GM23338 (cell line): ENCODE data around the gene SHISA9. TPM values are rescaled to one million over a fixed set of nuclear protein-coding genes. Genes with fewer than 3 reads are reported as not detected.

Source experiments
- ATAC-seq: fragments of 200-7000 bp; cut with Tn5 transposase; 3 replicates; pipeline ENCODE4 v1.9.1; 2020
- DNase-seq: peaks from one replicate; pipeline ENCODE4 v3.0.0-alpha.2; 2015; ENCODE audit warnings: low spot score
- H2AFZ ChIP-seq: fragments of 200-600 bp; sonication (generic); 2 replicates; pipeline ENCODE4 v1.8.0; 2016; ENCODE audit warnings: antibody characterized with exemption, mild to moderate bottlenecking, moderate library complexity
- H3F3A ChIP-seq: fragments of 200-600 bp; sonication (generic); replicated peaks from 2 replicates; pipeline ENCODE4 v1.8.0; 2017; ENCODE audit warnings: antibody characterized with exemption, mixed run types, low read depth
- H3K27ac ChIP-seq: fragments of 200-600 bp; sonication (generic); 2 replicates; pipeline ENCODE4 v1.6.1; 2016; ENCODE audit warnings: low read depth
- H3K27me3 ChIP-seq: fragments of 200-600 bp; sonication (generic); 2 replicates; pipeline ENCODE4 v1.8.0; 2016; ENCODE audit warnings: mild to moderate bottlenecking, mixed run types, moderate library complexity; ENCODE audit not compliant: insufficient read depth
- H3K36me3 ChIP-seq: fragments of 200-600 bp; sonication (generic); 2 replicates; pipeline ENCODE4 v1.8.0; 2016; ENCODE audit warnings: mild to moderate bottlenecking; ENCODE audit not compliant: insufficient read depth
- H3K4me1 ChIP-seq: fragments of 200-600 bp; sonication (generic); 2 replicates; pipeline ENCODE4 v1.8.0; 2016; ENCODE audit warnings: mild to moderate bottlenecking, moderate library complexity; ENCODE audit not compliant: insufficient read depth
- H3K4me2 ChIP-seq: fragments of 200-600 bp; sonication (generic); 2 replicates; pipeline ENCODE4 v1.7.1; 2017; ENCODE audit warnings: mixed run types
- H3K4me3 ChIP-seq: fragments of 200-600 bp; sonication (generic); 2 replicates; pipeline ENCODE4 v1.6.1; 2016; ENCODE audit warnings: mixed run types
- H3K79me2 ChIP-seq: fragments of 200-600 bp; sonication (generic); replicated peaks from 2 replicates; pipeline ENCODE4 v1.8.0; 2017; ENCODE audit warnings: mild to moderate bottlenecking; ENCODE audit not compliant: insufficient read depth
- H3K9me2 ChIP-seq: fragments of 200-600 bp; sonication (generic); 2 replicates; pipeline ENCODE4 v1.8.0; 2017; ENCODE audit not compliant: insufficient read depth
- H4K20me1 ChIP-seq: fragments of 200-600 bp; sonication (generic); replicated peaks from 2 replicates; pipeline ENCODE4 v1.8.0; 2017; ENCODE audit warnings: mild to moderate bottlenecking; ENCODE audit not compliant: insufficient read depth
- H3K27ac Mint-ChIP-seq: 2 replicates; pipeline ENCODE4 v1.8.0; 2020; ENCODE audit warnings: inconsistent platforms, mild to moderate bottlenecking, moderate library complexity, mixed read lengths
- H3K27me3 Mint-ChIP-seq: 3 replicates; pipeline ENCODE4 v1.8.0; 2022; ENCODE audit warnings: low read depth, mild to moderate bottlenecking, moderate library complexity, mixed read lengths, inconsistent platforms; ENCODE audit not compliant: insufficient read depth, poor library complexity
- H3K36me3 Mint-ChIP-seq: 3 replicates; pipeline ENCODE4 v1.8.0; 2021; ENCODE audit warnings: low read depth, mild to moderate bottlenecking, inconsistent platforms, moderate library complexity, mixed read lengths
- H3K4me1 Mint-ChIP-seq: 3 replicates; pipeline ENCODE4 v1.8.0; 2020; ENCODE audit warnings: mild to moderate bottlenecking, inconsistent platforms, mixed read lengths
- H3K4me3 Mint-ChIP-seq: 3 replicates; pipeline ENCODE4 v1.8.0; 2021; ENCODE audit warnings: moderate library complexity, mild to moderate bottlenecking, inconsistent platforms, mixed read lengths
- H3K9me3 Mint-ChIP-seq: 3 replicates; pipeline ENCODE4 v1.8.0; 2020; ENCODE audit warnings: moderate library complexity, mild to moderate bottlenecking, inconsistent platforms, mixed read lengths
- CREB1 ChIP-seq: fragments of 250-450 bp; sonication (Bioruptor Pico); IDR thresholded peaks from 2 replicates; pipeline ENCODE4 v1.5.0; 2020; ENCODE audit warnings: low read depth, mild to moderate bottlenecking, moderate library complexity
- CTCF ChIP-seq, 2 experiments: fragments of 200-600 bp in 1 of 2; sonication (generic) in 1 of 2; conservative IDR thresholded peaks; 2 replicates each; pipeline versions ENCODE4 v1.5.1 to v1.6.1; 2016 to 2017; ENCODE audit warnings: antibody characterized with exemption in 2 of 2, low read depth in 2 of 2, mild to moderate bottlenecking in 2 of 2, moderate library complexity in 1 of 2
- ETS1 ChIP-seq: IDR thresholded peaks from 2 replicates; pipeline ENCODE4 v1.6.1; 2016; ENCODE audit warnings: antibody characterized with exemption
- EZH2 ChIP-seq: fragments of 200-600 bp; sonication (generic); IDR thresholded peaks from one replicate; pipeline ENCODE4 v1.8.0; 2017; ENCODE audit warnings: antibody characterized with exemption, mild to moderate bottlenecking, low read depth; ENCODE audit not compliant: unreplicated experiment
- EZH2phosphoT487 ChIP-seq: fragments of 200-600 bp; sonication (generic); IDR thresholded peaks from one replicate; pipeline ENCODE4 v1.8.1; 2018; ENCODE audit warnings: antibody characterized with exemption; ENCODE audit not compliant: unreplicated experiment
- JUNB ChIP-seq: IDR thresholded peaks from one replicate; pipeline ENCODE4 v1.6.1; 2016; ENCODE audit warnings: antibody characterized with exemption; ENCODE audit not compliant: unreplicated experiment
- NANOG ChIP-seq: IDR thresholded peaks from 2 replicates; pipeline ENCODE4 v1.6.1; 2016; ENCODE audit warnings: antibody characterized with exemption, borderline replicate concordance
- POLR2AphosphoS5 ChIP-seq: IDR thresholded peaks from 2 replicates; pipeline ENCODE4 v1.6.1; 2016; ENCODE audit warnings: antibody characterized with exemption, low read depth
- REST ChIP-seq: IDR thresholded peaks from one replicate; pipeline ENCODE4 v1.6.1; 2018; ENCODE audit warnings: antibody characterized with exemption; ENCODE audit not compliant: unreplicated experiment
- STAT1 ChIP-seq: IDR thresholded peaks from one replicate; pipeline ENCODE4 v1.6.1; 2016; ENCODE audit warnings: antibody characterized with exemption; ENCODE audit not compliant: unreplicated experiment
- ZNF114 ChIP-seq: fragments of 250-450 bp; sonication (Bioruptor Pico); IDR thresholded peaks from 2 replicates; pipeline ENCODE4 v1.5.0; 2020; ENCODE audit warnings: mild to moderate bottlenecking, moderate library complexity
- ZNF331 ChIP-seq: fragments of 250-450 bp; sonication (Bioruptor Pico); IDR thresholded peaks from 2 replicates; pipeline ENCODE4 v1.5.0; 2020; ENCODE audit warnings: low read depth, mild to moderate bottlenecking, moderate library complexity
- ZNF462 ChIP-seq: fragments of 250-450 bp; sonication (Bioruptor Pico); IDR thresholded peaks from 2 replicates; pipeline ENCODE4 v1.5.0; 2020; ENCODE audit warnings: mild to moderate bottlenecking, moderate library complexity
- polyA plus RNA-seq: library from polyadenylated mRNA; unstranded; fragments of >200 nt; fragmentation: Nextera tagmentation; extraction: Ambion mirVana; gene quantifications from 2 replicates; pipeline ENCODE4 v1.2.1, GENCODE V29; 2016
- total RNA-seq: library from RNA; depleted of rRNA; stranded (reverse); fragments of >200 nt; shearing (Covaris generic); gene quantifications from 2 replicates; pipeline ENCODE4 v1.2.3, GENCODE V29; 2014

The SHISA9 gene
- total and polyA plus RNA-seq, 2 experiments from 2014 or later: 10.4 to 45.6 TPM

- Histone ChIP-seq H3K36me3 (no peaks in the 10 kb centered on the region), H2AFZ (no peak overlapping the region), H3K79me2 (peaks cover 34% of the 10 kb centered on the region), H3K4me1 (peaks cover 14% of the 10 kb centered on the region), H3K4me2 (no peak overlapping the region), H3F3A (no peaks in the 10 kb centered on the region), H4K20me1 (no peaks in the 10 kb centered on the region), H3K4me3 (no peak overlapping the region), H3K27me3 (no peaks in the 10 kb centered on the region), H3K27ac (no peak overlapping the region), H3K9me2 (peaks cover 12% of the 10 kb centered on the region)
- no peak for TF ChIP-seq REST
- TF ChIP-seq ZNF462 (CRISPR knock-in tag): no peak
- TF ChIP-seq JUNB: no peak
- no peak for TF ChIP-seq NANOG
- TF ChIP-seq ZNF114 (CRISPR knock-in tag): no peak
- TF ChIP-seq STAT1: no peak
- TF ChIP-seq ETS1: no peak
- TF ChIP-seq CTCF (conservative IDR thresholded peaks at IDR 0.05; ENCODE audit: low read depth in 2 of 2): no peak
- no peak for TF ChIP-seq POLR2AphosphoS5
- TF ChIP-seq ZNF331 (CRISPR knock-in tag): no peak
- no peak for TF ChIP-seq EZH2phosphoT487
- no peak for TF ChIP-seq EZH2
- TF ChIP-seq CREB1 (CRISPR knock-in tag): no peak
- no peak overlapping the region for H3K27ac Mint-ChIP-seq
- no peak for ATAC-seq
- H3K4me3 Mint-ChIP-seq: no peak overlapping the region
- peaks cover 7% of the 10 kb centered on the region for H3K27me3 Mint-ChIP-seq
- peaks cover 3% of the 10 kb centered on the region; the same call in 2 of the 3 replicates for H3K36me3 Mint-ChIP-seq
- H3K9me3 Mint-ChIP-seq: no peaks in the 10 kb centered on the region
- no peak for DNase-seq
- peaks cover 33% of the 10 kb centered on the region for H3K4me1 Mint-ChIP-seq
Measured at GRCh38 chr16:13077816-13078215, 176.4 kb downstream of the SHISA9 start.
